Thymus (tissue), 11 donors: ENCODE data around the gene SIL1. TPM values are rescaled to one million over a fixed set of nuclear protein-coding genes. Genes with fewer than 3 reads are reported as not detected.

Experiments used
- DNase-seq, 9 donors: peaks; one replicate each; pipeline ENCODE4 v3.0.0-alpha.2; 2013; ENCODE audit warnings: low spot score in 9 of 9, low read depth in 6 of 9, missing footprints in 1 of 9
- H3K27ac ChIP-seq, 2 donors: one replicate each; pipeline ENCODE4 v1.5.1; 2013; ENCODE audit warnings: control low read depth in 1 of 2, low read depth in 1 of 2, low read length in 1 of 2, mild to moderate bottlenecking in 1 of 2, moderate library complexity in 1 of 2
- H3K27me3 ChIP-seq, 2 donors: one replicate each; pipeline ENCODE4 v1.5.1; 2013; ENCODE audit warnings: low read length in 1 of 2; ENCODE audit not compliant: control insufficient read depth in 2 of 2, insufficient read depth in 1 of 2
- H3K36me3 ChIP-seq, 2 donors: one replicate each; pipeline ENCODE4 v1.5.1; 2013; ENCODE audit warnings: low read length in 1 of 2, mild to moderate bottlenecking in 1 of 2, moderate library complexity in 1 of 2; ENCODE audit not compliant: control insufficient read depth in 2 of 2, insufficient read depth in 2 of 2
- H3K4me1 ChIP-seq, 2 donors: one replicate each; pipeline ENCODE4 v1.5.1; 2013; ENCODE audit warnings: low read length in 2 of 2; ENCODE audit not compliant: control insufficient read depth in 2 of 2, insufficient read depth in 2 of 2
- H3K4me3 ChIP-seq, 2 donors: one replicate each; pipeline ENCODE4 v1.5.1; 2013; ENCODE audit warnings: low read length in 2 of 2, control low read depth in 1 of 2, mild to moderate bottlenecking in 1 of 2
- H3K9me3 ChIP-seq, 2 donors: one replicate each; pipeline ENCODE4 v1.5.1; 2013; ENCODE audit warnings: low read length in 1 of 2, mild to moderate bottlenecking in 1 of 2; ENCODE audit not compliant: control insufficient read depth in 2 of 2, insufficient read depth in 1 of 2
- WGBS: extraction: QIAGEN DNeasy Blood & Tissue Kit; methylation state at CpG from one replicate; pipeline ENCODE4 v1.1.7; 2013; 5-methylcytosine and 5-hydroxymethylcytosine counted together
- polyA plus RNA-seq: library from polyadenylated mRNA; stranded (reverse); fragments of 200-250 nt; gene quantifications from one replicate; pipeline ENCODE4 v1.2.3, GENCODE V29; 2013
- total RNA-seq: library from RNA; stranded (reverse); fragments of 120-200 nt; gene quantifications from one replicate; pipeline ENCODE4 v1.2.4, GENCODE V29; 2013
- donor health status: healthy.

SIL1 gene
- total and polyA plus RNA-seq, 2 donors = 17.0 to 30.2 TPM

DNA sequence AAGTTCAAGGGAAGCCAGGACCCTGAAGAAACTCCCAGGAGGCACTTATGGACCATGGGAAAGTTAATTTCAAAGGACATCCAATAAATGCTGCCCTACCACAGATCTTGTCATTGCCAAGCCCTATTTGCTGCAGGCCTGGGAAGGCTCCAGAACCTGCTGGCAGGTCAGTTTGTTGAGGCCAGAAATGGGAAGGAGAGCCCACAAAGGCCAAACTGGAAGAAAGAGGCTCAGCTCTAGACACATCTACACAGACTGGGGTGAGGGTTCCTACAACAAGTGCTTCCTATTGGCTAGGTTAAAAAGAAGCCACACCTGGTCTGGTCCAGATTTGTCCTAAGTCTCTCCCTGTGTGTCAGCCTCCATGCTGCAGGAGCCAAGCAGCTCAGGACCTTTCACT is 94.4 kb downstream of the SIL1 start:
- Histone ChIP-seq H3K27ac (no peak overlapping the region), H3K4me1 (peaks cover 0 to 5% of the 10 kb centered on the region in 2 donors), H3K27me3 (no peaks in the 10 kb centered on the region), H3K36me3 (no peaks in the 10 kb centered on the region), H3K9me3 (no peaks in the 10 kb centered on the region), H3K4me3 (no peak overlapping the region)
- DNase-seq = no peak

DNA sequence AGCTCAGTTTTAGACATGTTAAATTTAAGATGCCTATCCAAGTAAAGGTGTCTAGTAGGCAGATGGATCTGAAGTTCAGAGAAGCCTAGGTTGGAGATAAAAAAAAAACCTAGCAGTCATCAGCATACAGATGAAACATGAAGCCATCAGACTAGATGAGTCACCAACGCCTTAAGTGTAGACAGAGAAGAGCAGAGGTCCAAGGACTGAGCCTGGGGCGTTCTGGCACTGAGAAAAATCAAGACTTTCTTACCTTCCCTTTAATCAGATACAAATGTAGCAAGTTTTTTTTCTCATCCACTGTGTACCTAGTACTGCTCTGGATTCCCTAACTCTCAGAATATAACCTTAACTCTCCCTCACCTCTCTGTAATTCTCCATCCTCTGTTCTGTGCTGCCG is 97.3 kb downstream of the SIL1 start:
- Histone ChIP-seq H3K36me3 (no peaks in the 10 kb centered on the region), H3K27me3 (no peaks in the 10 kb centered on the region), H3K27ac (no peak overlapping the region), H3K4me3 (no peak overlapping the region), H3K4me1 (peaks cover 0 to 5% of the 10 kb centered on the region in 2 donors), H3K9me3 (no peaks in the 10 kb centered on the region)
- DNase-seq = no peak
- 95% methylated on average over 3 of the region's 3 CpGs for WGBS

DNA sequence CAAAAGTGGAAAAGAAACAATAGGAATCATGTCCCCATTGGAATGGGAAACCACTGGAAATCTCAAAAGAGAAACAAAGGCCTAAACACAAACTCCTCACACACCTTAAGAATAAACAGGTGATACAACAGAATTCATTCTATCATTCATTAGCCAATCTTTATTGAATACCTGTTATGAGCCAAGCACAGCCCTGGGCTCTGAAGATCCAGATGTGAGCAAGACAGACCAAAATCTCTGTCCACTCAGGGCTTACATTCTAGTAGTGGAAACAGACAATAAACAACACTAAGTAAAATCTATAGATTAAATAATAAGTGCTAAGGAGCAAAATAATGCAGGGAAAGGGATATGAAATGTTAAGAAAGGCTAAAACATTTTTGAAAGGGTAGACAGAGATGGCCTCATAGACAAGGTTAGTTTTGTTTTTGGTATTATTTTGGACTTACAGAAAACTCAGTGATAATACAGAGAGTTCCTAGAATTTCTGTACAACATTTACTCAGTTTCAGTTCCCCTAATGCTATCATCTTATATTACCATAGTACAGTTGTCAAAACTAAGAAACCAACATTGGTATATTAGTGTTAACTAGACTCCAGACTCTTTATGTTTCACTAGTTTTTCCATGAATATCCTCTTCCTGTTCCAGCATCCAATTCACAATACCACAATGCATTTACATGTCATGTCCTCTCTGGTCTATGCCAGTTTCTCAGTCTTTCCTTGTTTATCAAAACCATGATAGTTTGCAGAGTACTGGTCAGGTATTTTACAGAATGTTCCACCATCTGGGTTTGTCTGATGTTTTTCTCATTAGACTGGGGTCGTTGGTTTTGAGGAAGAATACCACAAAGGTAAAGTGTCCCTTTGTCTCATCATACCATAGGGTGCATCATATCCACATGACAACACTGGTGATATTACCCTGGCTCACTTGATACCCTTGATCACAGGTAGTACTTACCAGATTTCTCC is 103.7 kb downstream of the SIL1 start:
- Histone ChIP-seq H3K36me3 (no peaks in the 10 kb centered on the region), H3K27me3 (no peaks in the 10 kb centered on the region), H3K9me3 (no peaks in the 10 kb centered on the region), H3K4me3 (no peak overlapping the region), H3K4me1 (peaks cover 0 to 3% of the 10 kb centered on the region in 2 donors), H3K27ac (peak overlapping the region in 1 of 2 donors; percentile 55)
- 36% methylated on average over 1 of the region's 1 CpG for WGBS
- DNase-seq = no peak

DNA sequence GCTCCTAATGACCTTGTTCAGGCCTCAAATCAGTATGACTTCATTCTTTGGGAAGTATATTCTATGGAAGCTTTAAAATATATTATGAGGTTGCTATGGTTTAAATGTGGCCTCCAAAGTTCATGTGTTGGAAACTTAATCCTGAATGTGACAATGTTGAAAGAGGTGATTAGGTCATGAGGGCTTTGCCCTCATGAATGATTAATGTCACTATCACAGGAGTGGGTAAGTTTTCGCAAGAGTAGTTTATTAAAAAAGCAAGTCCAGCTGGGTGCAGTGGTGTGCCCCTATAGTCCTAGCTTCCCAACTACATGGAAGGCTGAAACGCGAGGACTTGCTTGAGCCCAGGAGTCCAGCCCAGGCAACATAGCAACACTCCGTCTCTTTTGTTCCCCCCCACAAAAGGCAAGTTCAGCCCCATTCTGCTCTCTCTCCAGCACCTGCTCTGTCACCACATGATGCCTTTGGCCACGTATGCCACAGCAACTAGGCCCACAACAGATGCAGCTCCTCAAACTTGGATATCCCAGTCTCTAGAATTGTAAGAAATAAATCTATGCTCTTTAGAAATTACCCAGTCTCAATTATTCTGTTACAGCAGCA is 105.3 kb downstream of the SIL1 start:
- Histone ChIP-seq H3K4me1 (peaks cover 0 to 3% of the 10 kb centered on the region in 2 donors), H3K4me3 (no peak overlapping the region)
- no peak for DNase-seq

DNA sequence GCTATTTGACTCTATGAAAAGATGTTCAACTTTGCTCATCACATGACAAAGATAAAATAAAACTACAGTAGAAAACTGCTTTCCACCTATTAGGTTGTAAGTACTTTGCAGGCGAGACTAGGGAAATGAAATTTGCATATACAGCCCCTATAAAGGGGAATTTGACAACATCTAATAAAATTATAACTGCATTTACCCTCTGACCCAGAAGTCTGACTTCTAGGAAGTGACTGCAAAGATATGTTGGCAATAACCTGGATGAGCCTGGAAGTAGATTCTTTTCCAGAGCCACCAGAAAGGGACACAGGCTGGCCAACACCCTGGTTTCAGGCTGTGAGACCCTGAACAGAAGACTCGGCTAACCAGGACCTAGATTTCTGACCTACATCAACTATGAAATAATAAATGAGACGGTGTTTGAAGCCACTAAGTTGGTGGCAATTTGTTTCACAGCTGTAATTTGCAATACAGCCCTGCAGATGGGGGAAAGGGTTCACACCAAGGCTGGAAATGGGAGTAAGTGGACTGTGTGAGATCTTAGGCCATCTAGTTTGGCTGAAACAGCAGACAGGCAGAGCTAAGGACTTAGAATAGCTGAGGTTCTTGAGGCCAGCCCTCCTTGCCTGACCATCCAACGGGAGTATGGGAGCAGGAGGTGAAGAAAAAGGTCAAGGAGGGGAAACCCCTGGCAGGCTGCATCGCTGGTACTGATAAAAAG is 106.6 kb downstream of the SIL1 start:
- WGBS = 86% methylated on average over 5 of the region's 5 CpGs
- Histone ChIP-seq H3K27ac (no peak overlapping the region), H3K27me3 (no peaks in the 10 kb centered on the region), H3K4me3 (no peak overlapping the region), H3K36me3 (no peaks in the 10 kb centered on the region), H3K9me3 (no peaks in the 10 kb centered on the region), H3K4me1 (peaks cover 0 to 3% of the 10 kb centered on the region in 2 donors)
- DNase-seq = no peak

More for the DNA sequence above, 105.3 kb downstream of the SIL1 start:
- no peaks in the 10 kb centered on the region for H3K9me3 ChIP-seq
- WGBS = 94% methylated on average over 5 of the region's 5 CpGs
- H3K27me3 ChIP-seq = no peaks in the 10 kb centered on the region
- no peaks in the 10 kb centered on the region for H3K36me3 ChIP-seq
- no peak overlapping the region for H3K27ac ChIP-seq

DNA sequence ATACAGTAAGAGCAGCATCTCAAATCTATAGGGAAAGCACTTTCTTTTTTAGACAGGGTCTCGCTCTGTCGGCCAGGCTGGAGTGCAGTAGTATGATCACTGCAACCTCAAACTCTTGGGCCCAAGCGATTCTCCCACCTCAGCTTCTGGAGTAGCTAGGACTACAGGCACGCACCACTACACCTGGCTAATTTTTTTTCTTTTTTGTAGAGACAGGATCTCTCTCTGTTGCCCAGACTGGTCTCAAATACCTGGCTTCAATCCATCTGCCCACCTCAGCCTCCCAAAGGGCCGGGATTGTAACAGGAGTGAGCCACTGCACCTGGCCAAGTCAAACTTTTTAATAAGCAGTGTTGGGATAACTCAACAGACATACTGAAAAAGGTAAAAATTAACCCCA is 107.6 kb downstream of the SIL1 start:
- no peaks in the 10 kb centered on the region for H3K9me3 ChIP-seq
- H3K36me3 ChIP-seq = no peaks in the 10 kb centered on the region
- peaks cover 0 to 3% of the 10 kb centered on the region in 2 donors for H3K4me1 ChIP-seq
- 95% methylated on average over 5 of the region's 5 CpGs for WGBS
- no peak overlapping the region for H3K4me3 ChIP-seq
- no peaks in the 10 kb centered on the region for H3K27me3 ChIP-seq
- no peak for DNase-seq
- no peak overlapping the region for H3K27ac ChIP-seq

DNA sequence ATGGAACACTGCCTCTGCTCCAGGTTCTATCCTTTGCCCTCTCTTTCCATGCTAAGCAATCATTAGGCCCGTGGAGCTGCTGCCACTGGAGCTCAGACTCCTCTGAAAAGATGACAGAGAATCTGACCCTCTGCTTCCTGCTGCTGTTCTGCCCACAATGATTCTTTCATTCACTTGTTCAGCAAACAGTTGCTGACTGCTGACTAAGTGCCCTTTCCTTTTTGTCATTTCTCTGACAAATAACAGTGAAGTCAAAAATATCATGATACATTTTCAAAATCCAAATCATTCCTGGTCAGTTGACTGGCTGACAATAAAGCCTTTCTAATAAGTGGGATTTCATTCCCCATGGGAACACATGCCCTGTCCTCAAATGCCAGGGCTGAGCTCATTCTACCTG is 110.1 kb downstream of the SIL1 start:
- H3K36me3 ChIP-seq = no peaks in the 10 kb centered on the region
- WGBS = 59% methylated on average over 1 of the region's 1 CpG
- H3K27ac ChIP-seq = no peak overlapping the region
- no peaks in the 10 kb centered on the region for H3K9me3 ChIP-seq
- no peak overlapping the region for H3K4me3 ChIP-seq
- H3K27me3 ChIP-seq = no peaks in the 10 kb centered on the region
- H3K4me1 ChIP-seq = peaks cover 0 to 3% of the 10 kb centered on the region in 2 donors
- DNase-seq = no peak

DNA sequence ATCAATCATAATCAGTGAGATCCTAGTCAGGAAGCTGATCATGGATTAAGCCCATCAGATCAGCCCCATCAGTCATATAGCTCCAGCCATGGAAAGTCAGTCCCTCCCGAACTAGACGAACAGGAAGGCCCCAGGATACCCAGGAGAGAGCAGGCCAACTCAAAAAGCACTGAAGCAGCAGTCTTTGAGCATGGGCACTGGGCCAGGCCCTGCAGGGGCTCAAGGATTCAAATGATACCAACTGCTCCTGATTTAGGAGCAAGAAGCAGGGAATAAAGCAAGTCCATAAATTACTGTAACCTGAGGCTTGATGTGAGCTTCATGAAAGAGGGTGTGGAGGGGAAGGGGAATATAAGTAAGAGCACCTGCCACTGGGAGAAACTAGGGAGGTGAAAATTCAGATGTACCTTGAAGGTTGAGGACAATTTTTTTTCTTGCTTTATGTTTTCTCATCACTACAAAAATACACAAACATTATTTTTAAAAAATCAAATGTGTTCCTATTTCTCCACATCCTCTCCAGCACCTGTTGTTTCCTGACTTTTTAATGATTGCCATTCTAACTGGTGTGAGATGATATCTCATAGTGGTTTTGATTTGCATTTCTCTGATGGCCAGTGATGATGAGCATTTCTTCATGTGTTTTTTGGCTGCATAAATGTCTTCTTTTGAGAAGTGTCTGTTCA is 115.2 kb downstream of the SIL1 start:
- Histone ChIP-seq H3K4me3 (no peak overlapping the region), H3K4me1 (peaks cover 0 to 3% of the 10 kb centered on the region in 2 donors), H3K27ac (no peak overlapping the region), H3K27me3 (no peaks in the 10 kb centered on the region), H3K9me3 (no peaks in the 10 kb centered on the region), H3K36me3 (no peaks in the 10 kb centered on the region)
- WGBS = 98% methylated on average over 2 of the region's 2 CpGs
- no peak for DNase-seq
